GM03348 (cell line): ENCODE results near the gene NPR3.

Experiments used
- DNase-seq: peaks from one replicate; pipeline ENCODE4 v3.0.0; 2012; ENCODE audit warnings: low spot score

The NPR3 gene

GRCh38 chr5:32808783-32809182, 97.7 kb downstream of the NPR3 start:
- DNase-seq: no peak

DNA sequence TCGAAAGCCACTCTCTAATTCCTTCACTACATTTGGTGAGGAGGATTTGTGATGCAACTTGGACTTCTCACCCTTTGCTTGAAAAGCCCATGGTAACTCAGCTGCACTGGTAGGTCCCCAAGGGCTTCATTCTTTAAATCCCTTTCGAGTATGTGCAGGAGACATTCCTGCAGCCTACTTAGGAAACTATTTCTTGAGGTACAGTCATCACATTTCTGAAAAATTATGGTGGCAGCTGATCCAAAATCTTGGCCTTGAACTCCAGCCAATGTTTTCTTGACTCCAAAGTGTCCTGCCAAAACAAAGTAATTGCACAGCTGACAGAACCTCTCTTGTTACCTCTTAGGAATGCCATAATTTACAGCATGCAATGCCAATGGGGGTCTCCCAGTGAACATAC, 99.7 kb downstream of the NPR3 start:
- DNase-seq: peak; percentile 79

DNA sequence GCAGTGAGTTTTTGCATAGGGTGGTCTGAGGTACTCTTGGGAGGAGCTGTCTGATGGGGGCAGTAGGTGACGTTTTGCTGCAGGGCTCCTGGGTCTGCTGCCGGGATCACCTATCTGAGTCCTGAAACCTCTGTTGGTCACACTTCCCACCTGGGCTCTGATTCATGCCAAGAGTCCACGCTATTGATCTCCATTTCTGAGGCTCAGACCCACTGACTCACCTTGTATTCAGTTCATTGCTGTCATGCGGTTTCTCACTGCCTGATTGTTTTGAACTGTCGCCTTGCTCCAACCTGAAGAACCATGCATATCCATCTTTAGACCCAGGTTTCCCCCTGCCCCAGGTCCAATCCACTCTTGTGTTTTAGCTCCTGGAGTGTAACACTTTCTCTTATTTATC, 101.3 kb downstream of the NPR3 start:
- DNase-seq: no peak

GRCh38 chr5:32814141-32814540, 103.0 kb downstream of the NPR3 start:
- DNase-seq: no peak

DNA sequence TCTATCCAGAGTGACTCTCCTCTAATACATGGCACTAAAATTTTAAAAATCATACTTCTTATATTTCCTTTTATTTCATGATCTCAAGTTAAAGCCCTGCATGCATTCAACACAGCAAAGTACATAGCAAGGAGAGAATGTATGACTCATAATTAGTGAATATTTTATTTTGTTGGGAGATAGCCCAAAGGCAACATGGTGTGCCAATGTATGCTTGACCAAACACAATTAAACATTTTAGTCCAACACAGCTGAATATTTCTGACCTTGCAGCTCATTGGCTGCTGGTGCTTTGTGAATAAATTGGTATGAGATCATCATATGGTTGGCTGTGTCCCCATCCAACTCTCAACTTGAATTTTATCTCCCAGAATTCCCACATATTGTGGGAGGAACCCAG, 103.5 kb downstream of the NPR3 start:
- DNase-seq: peak; percentile 25

GRCh38 chr5:32827981-32828380, 116.9 kb downstream of the NPR3 start:
- no peak for DNase-seq

DNA sequence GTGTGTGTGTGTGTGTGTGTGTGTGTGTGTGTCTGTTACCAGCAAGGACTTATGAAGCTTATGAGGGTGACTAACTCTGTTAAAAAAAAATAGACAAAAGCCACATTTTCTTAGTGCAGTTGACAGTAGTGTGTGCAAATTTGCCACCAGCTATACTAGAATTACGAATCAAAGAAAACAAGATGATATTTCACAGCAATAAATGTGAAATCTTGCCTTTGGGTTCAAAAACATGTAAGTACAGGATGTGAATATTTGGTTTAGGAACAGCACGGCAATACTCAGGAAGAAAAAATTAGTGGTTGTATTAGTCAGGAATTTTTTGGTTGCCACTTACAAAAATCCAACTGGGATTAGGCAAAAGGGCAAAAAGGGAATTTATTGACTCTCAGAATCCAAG, 117.4 kb downstream of the NPR3 start:
- peak; percentile 6 for DNase-seq

DNA sequence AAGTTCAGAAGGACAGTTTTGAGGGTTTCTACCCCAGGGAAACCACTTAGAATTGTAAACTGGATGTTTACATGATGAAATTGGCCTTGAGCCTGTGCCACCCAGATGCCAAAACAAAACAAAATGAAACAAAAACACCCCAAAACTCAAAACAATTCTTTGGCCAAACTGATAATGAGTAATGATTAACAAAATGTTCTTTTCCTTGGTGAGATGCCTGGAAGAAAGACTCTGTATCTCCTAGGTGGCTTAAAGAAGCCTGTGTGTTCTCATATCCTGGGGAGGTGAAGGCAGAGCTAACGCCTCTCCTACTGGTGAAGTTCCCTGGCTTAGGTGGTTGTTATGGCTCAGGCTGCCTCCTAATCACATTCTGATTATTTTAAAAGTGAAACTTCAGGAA, 120.5 kb downstream of the NPR3 start:
- DNase-seq: no peak

DNA sequence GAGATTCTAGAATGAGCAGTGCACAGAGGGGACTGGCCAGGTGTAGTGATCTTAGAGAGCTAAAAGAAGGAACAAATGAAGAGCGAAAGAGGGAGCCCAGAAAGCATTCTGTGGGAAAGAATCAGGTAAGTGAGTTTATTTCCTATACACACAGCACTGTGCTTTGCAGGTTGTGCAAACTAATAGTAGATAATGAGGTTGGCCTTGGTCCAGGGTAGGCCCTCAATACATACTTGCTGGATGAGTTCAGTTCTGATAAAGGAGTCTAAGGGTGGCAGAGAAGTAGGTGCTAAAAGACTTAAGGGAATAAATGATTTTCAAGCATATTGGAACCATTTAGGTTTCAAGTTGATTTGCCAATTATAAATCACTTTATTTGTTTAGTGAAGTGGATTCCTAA, 122.0 kb downstream of the NPR3 start:
- no peak for DNase-seq

GRCh38 chr5:32833663-32834062, 122.5 kb downstream of the NPR3 start:
- no peak for DNase-seq

GRCh38 chr5:32834251-32834650, 123.1 kb downstream of the NPR3 start:
- no peak for DNase-seq

- no peak for DNase-seq
These were observed 125.1 kb downstream of the NPR3 start for GRCh38 chr5:32836176-32836575.

- DNase-seq: no peak
These were observed 126.1 kb downstream of the NPR3 start for GRCh38 chr5:32837211-32837610.

- DNase-seq: no peak
These were observed 128.0 kb downstream of the NPR3 start for GRCh38 chr5:32839106-32839505.

DNA sequence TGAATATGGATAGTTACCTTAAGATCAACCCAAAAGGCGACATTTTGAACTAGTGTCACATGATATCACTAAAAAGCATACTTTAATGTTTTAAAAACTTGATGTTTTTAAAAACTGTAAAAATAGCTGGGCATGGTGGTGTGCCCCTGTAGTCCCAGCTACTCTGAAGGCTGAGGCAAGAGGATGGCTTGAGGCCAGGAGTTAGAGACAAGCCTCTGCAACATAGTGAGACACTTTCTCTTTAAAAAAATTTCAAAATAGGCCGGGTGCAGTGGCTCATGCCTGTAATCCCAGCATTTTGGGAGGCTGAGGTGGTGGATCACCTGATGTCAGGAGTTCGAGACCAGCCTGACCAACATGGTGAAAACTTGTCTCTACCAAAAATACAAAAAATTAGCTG, 129.5 kb downstream of the NPR3 start:
- DNase-seq: no peak
